ENCODE measurements around the gene ATP9B.

The ATP9B gene

GRCh38 chr18:79381811-79382311, 312.7 kb downstream of the ATP9B start:
- H3K9me3 ChIP-seq (ENCODE audit: control insufficient read depth, insufficient read depth, low read depth, low read length), result no peaks in the 10 kb centered on the region
- H3K4me3 ChIP-seq (ENCODE audit: low read depth, low read length), result no peak overlapping the region
- 0 out of 2 replicates have a peak, but pooled peaks cover 2% of the 10 kb centered on the region for H3K4me1 ChIP-seq (ENCODE audit: control insufficient read depth, insufficient read depth, low read length)
- H3K27me3 ChIP-seq (ENCODE audit: control insufficient read depth, insufficient read depth, low read length), result no peaks in the 10 kb centered on the region; the same call in 1 of the 2 replicates
- H3K9ac ChIP-seq (ENCODE audit: low read length), result no peak overlapping the region
- H3K36me3 ChIP-seq (ENCODE audit: control insufficient read depth, insufficient read depth, low read length), result peaks cover 5% of the 10 kb centered on the region; the same call in 1 of the 2 replicates
- no peak overlapping the region for H3K27ac ChIP-seq (ENCODE audit: low read depth, low read length)

GRCh38 chr18:79382681-79383387, 313.6 kb downstream of the ATP9B start:
- no peak overlapping the region for H3K9ac ChIP-seq (ENCODE audit: low read length)
- H3K27ac ChIP-seq (ENCODE audit: low read depth, low read length), result no peak overlapping the region
- no peaks in the 10 kb centered on the region for H3K9me3 ChIP-seq (ENCODE audit: control insufficient read depth, insufficient read depth, low read depth, low read length)
- no peak overlapping the region for H3K4me3 ChIP-seq (ENCODE audit: low read depth, low read length)
- H3K36me3 ChIP-seq (ENCODE audit: control insufficient read depth, insufficient read depth, low read length), result no peaks in the 10 kb centered on the region
- no peaks in the 10 kb centered on the region; the same call in 1 of the 2 replicates for H3K27me3 ChIP-seq (ENCODE audit: control insufficient read depth, insufficient read depth, low read length)
- H3K4me1 ChIP-seq (ENCODE audit: control insufficient read depth, insufficient read depth, low read length), result 0 out of 2 replicates have a peak, but pooled peaks cover 2% of the 10 kb centered on the region

GRCh38 chr18:79383388-79384056, 314.3 kb downstream of the ATP9B start:
- Histone ChIP-seq H3K4me1 (ENCODE audit: control insufficient read depth, insufficient read depth, low read length) (0 out of 2 replicates have a peak, but pooled peaks cover 2% of the 10 kb centered on the region), H3K27ac (ENCODE audit: low read depth, low read length) (no peak overlapping the region), H3K4me3 (ENCODE audit: low read depth, low read length) (no peak overlapping the region), H3K36me3 (ENCODE audit: control insufficient read depth, insufficient read depth, low read length) (no peaks in the 10 kb centered on the region), H3K9ac (ENCODE audit: low read length) (no peak overlapping the region), H3K27me3 (ENCODE audit: control insufficient read depth, insufficient read depth, low read length) (no peaks in the 10 kb centered on the region; the same call in 1 of the 2 replicates), H3K9me3 (ENCODE audit: control insufficient read depth, insufficient read depth, low read depth, low read length) (no peaks in the 10 kb centered on the region)

- no peaks in the 10 kb centered on the region for H3K36me3 ChIP-seq (ENCODE audit: control insufficient read depth, insufficient read depth, low read length)
- no peaks in the 10 kb centered on the region for H3K9me3 ChIP-seq (ENCODE audit: control insufficient read depth, insufficient read depth, low read depth, low read length)
- no peak overlapping the region for H3K4me3 ChIP-seq (ENCODE audit: low read depth, low read length)
- H3K4me1 ChIP-seq (ENCODE audit: control insufficient read depth, insufficient read depth, low read length), result no peaks in the 10 kb centered on the region; the same call in 1 of the 2 replicates
- H3K27me3 ChIP-seq (ENCODE audit: control insufficient read depth, insufficient read depth, low read length), result no peaks in the 10 kb centered on the region; the same call in 1 of the 2 replicates
- H3K9ac ChIP-seq (ENCODE audit: low read length), result no peak overlapping the region
- H3K27ac ChIP-seq (ENCODE audit: low read depth, low read length), result no peak overlapping the region
Observed at GRCh38 chr18:79384151-79384807, 315.1 kb downstream of the ATP9B start.

- Histone ChIP-seq H3K4me1 (ENCODE audit: control insufficient read depth, insufficient read depth, low read length) (no peaks in the 10 kb centered on the region; the same call in 1 of the 2 replicates), H3K27ac (ENCODE audit: low read depth, low read length) (no peak overlapping the region), H3K36me3 (ENCODE audit: control insufficient read depth, insufficient read depth, low read length) (no peaks in the 10 kb centered on the region), H3K27me3 (ENCODE audit: control insufficient read depth, insufficient read depth, low read length) (peaks cover 2% of the 10 kb centered on the region; the same call in 1 of the 2 replicates), H3K9me3 (ENCODE audit: control insufficient read depth, insufficient read depth, low read depth, low read length) (no peaks in the 10 kb centered on the region), H3K4me3 (ENCODE audit: low read depth, low read length) (no peak overlapping the region), H3K9ac (ENCODE audit: low read length) (no peak overlapping the region)
Observed at GRCh38 chr18:79384834-79385233, 315.6 kb downstream of the ATP9B start.

GRCh38 chr18:79385326-79385707, 316.1 kb downstream of the ATP9B start:
- Histone ChIP-seq H3K36me3 (ENCODE audit: control insufficient read depth, insufficient read depth, low read length) (no peaks in the 10 kb centered on the region), H3K27ac (ENCODE audit: low read depth, low read length) (no peak overlapping the region), H3K9me3 (ENCODE audit: control insufficient read depth, insufficient read depth, low read depth, low read length) (no peaks in the 10 kb centered on the region), H3K9ac (ENCODE audit: low read length) (no peak overlapping the region), H3K4me1 (ENCODE audit: control insufficient read depth, insufficient read depth, low read length) (no peaks in the 10 kb centered on the region; the same call in 1 of the 2 replicates), H3K4me3 (ENCODE audit: low read depth, low read length) (no peak overlapping the region), H3K27me3 (ENCODE audit: control insufficient read depth, insufficient read depth, low read length) (peaks cover 3% of the 10 kb centered on the region; the same call in 1 of the 2 replicates)

- peaks cover 6% of the 10 kb centered on the region; the same call in 1 of the 2 replicates for H3K27me3 ChIP-seq (ENCODE audit: control insufficient read depth, insufficient read depth, low read length)
- H3K9ac ChIP-seq (ENCODE audit: low read length), result no peak overlapping the region
- H3K4me3 ChIP-seq (ENCODE audit: low read depth, low read length), result no peak overlapping the region
Observed at GRCh38 chr18:79385708-79386341, 316.6 kb downstream of the ATP9B start.

GRCh38 chr18:79386547-79386946, 317.4 kb downstream of the ATP9B start:
- Histone ChIP-seq H3K36me3 (ENCODE audit: control insufficient read depth, insufficient read depth, low read length) (no peaks in the 10 kb centered on the region), H3K27me3 (ENCODE audit: control insufficient read depth, insufficient read depth, low read length) (peaks cover 11% of the 10 kb centered on the region; the same call in 1 of the 2 replicates), H3K4me3 (ENCODE audit: low read depth, low read length) (no peak overlapping the region), H3K9ac (ENCODE audit: low read length) (no peak overlapping the region), H3K9me3 (ENCODE audit: control insufficient read depth, insufficient read depth, low read depth, low read length) (no peaks in the 10 kb centered on the region), H3K27ac (ENCODE audit: low read depth, low read length) (no peak overlapping the region), H3K4me1 (ENCODE audit: control insufficient read depth, insufficient read depth, low read length) (no peaks in the 10 kb centered on the region; the same call in 1 of the 2 replicates)

More at GRCh38 chr18:79385708-79386341, 316.6 kb downstream of the ATP9B start:
- Histone ChIP-seq H3K36me3 (ENCODE audit: control insufficient read depth, insufficient read depth, low read length) (no peaks in the 10 kb centered on the region), H3K4me1 (ENCODE audit: control insufficient read depth, insufficient read depth, low read length) (no peaks in the 10 kb centered on the region; the same call in 1 of the 2 replicates), H3K27ac (ENCODE audit: low read depth, low read length) (no peak overlapping the region), H3K9me3 (ENCODE audit: control insufficient read depth, insufficient read depth, low read depth, low read length) (no peaks in the 10 kb centered on the region)

- no peaks in the 10 kb centered on the region for H3K9me3 ChIP-seq (ENCODE audit: control insufficient read depth, insufficient read depth, low read depth, low read length)
- peaks cover 16% of the 10 kb centered on the region for H3K27me3 ChIP-seq (ENCODE audit: control insufficient read depth, insufficient read depth, low read length)
- H3K27ac ChIP-seq (ENCODE audit: low read depth, low read length), result no peak overlapping the region
- no peaks in the 10 kb centered on the region for H3K36me3 ChIP-seq (ENCODE audit: control insufficient read depth, insufficient read depth, low read length)
- no peak overlapping the region for H3K4me3 ChIP-seq (ENCODE audit: low read depth, low read length)
- no peak overlapping the region for H3K9ac ChIP-seq (ENCODE audit: low read length)
- no peaks in the 10 kb centered on the region; the same call in 1 of the 2 replicates for H3K4me1 ChIP-seq (ENCODE audit: control insufficient read depth, insufficient read depth, low read length)
Observed at GRCh38 chr18:79387214-79387613, 318.0 kb downstream of the ATP9B start.

GRCh38 chr18:79387615-79388014, 318.4 kb downstream of the ATP9B start:
- no peaks in the 10 kb centered on the region for H3K9me3 ChIP-seq (ENCODE audit: control insufficient read depth, insufficient read depth, low read depth, low read length)
- no peak overlapping the region for H3K9ac ChIP-seq (ENCODE audit: low read length)
- peaks cover 20% of the 10 kb centered on the region for H3K27me3 ChIP-seq (ENCODE audit: control insufficient read depth, insufficient read depth, low read length)
- H3K27ac ChIP-seq (ENCODE audit: low read depth, low read length), result no peak overlapping the region
- no peaks in the 10 kb centered on the region for H3K36me3 ChIP-seq (ENCODE audit: control insufficient read depth, insufficient read depth, low read length)
- no peaks in the 10 kb centered on the region; the same call in 1 of the 2 replicates for H3K4me1 ChIP-seq (ENCODE audit: control insufficient read depth, insufficient read depth, low read length)
- no peak overlapping the region for H3K4me3 ChIP-seq (ENCODE audit: low read depth, low read length)

Data from HUES6 (cell line).